CD4-positive, alpha-beta T cell (primary cell): ENCODE results near the gene FBXO24. TPM values are rescaled to one million over a fixed set of nuclear protein-coding genes. Genes with fewer than 3 reads are reported as not detected.

ENCODE experiments used
- ATAC-seq: fragments of 200-7000 bp; cut with Tn5 transposase; one replicate; pipeline ENCODE4 v1.10.0; 2022; ENCODE audit warnings: mild to moderate bottlenecking; ENCODE audit not compliant: poor library complexity
- CTCF ChIA-PET: fragments of 350-600 bp; sonication (Branson Sonifier 250); formaldehyde crosslinking; loops from one replicate; lab custom pipeline; 2021; ENCODE audit warnings: antibody characterized with exemption, inconsistent platforms; lab: Charles Lee
- POLR2A ChIA-PET: fragments of 350-600 bp; sonication (Branson Sonifier 250); formaldehyde crosslinking; loops from one replicate; lab custom pipeline; 2021; ENCODE audit warnings: antibody characterized with exemption, inconsistent platforms; lab: Charles Lee
- DNase-seq, 14 experiments: peaks; one replicate each; pipeline ENCODE4 v3.0.0-alpha.2; 2013 to 2020; ENCODE audit warnings: mixed read lengths in 2 of 14
- H3K27ac ChIP-seq, 2 donors: one replicate each; pipeline versions ENCODE4 v1.5.1 to v1.7.0; 2013; ENCODE audit warnings: low read length in 2 of 2, low read depth in 1 of 2, mild to moderate bottlenecking in 1 of 2
- H3K27me3 ChIP-seq, 2 experiments: 1 replicate in 1 of 2; 2 replicates in 1 of 2; pipeline versions ENCODE4 v1.6.1 to v1.7.0; 2013; ENCODE audit warnings: low read length in 2 of 2, control low read depth in 1 of 2, mild to moderate bottlenecking in 1 of 2, moderate library complexity in 1 of 2; ENCODE audit not compliant: insufficient read depth in 2 of 2, control insufficient read depth in 1 of 2
- H3K36me3 ChIP-seq: one replicate; pipeline ENCODE4 v1.6.1; 2013; ENCODE audit warnings: low read length, control low read depth; ENCODE audit not compliant: insufficient read depth
- H3K4me1 ChIP-seq: one replicate; pipeline ENCODE4 v1.6.1; 2013; ENCODE audit warnings: low read length, control low read depth; ENCODE audit not compliant: insufficient read depth
- H3K4me3 ChIP-seq: one replicate; pipeline ENCODE4 v1.5.1; 2013; ENCODE audit warnings: mild to moderate bottlenecking, low read length, moderate library complexity
- H3K9me3 ChIP-seq, 2 experiments: 1 replicate in 1 of 2; 2 replicates in 1 of 2; pipeline versions ENCODE4 v1.6.1 to v1.7.0; 2013; ENCODE audit warnings: low read length in 2 of 2, mild to moderate bottlenecking in 2 of 2, control low read depth in 1 of 2, moderate library complexity in 1 of 2; ENCODE audit not compliant: control insufficient read depth in 1 of 2, insufficient read depth in 1 of 2
- H3K27ac Mint-ChIP-seq: one replicate; pipeline ENCODE4 v1.8.0; 2020; ENCODE audit warnings: mixed read lengths
- H3K27me3 Mint-ChIP-seq: one replicate; pipeline ENCODE4 v1.8.0; 2021; ENCODE audit warnings: mixed read lengths
- H3K36me3 Mint-ChIP-seq: one replicate; pipeline ENCODE4 v1.8.0; 2021; ENCODE audit warnings: low read depth, mixed read lengths
- H3K4me1 Mint-ChIP-seq: one replicate; pipeline ENCODE4 v1.8.0; 2021; ENCODE audit warnings: low read depth, mixed read lengths
- H3K4me3 Mint-ChIP-seq: one replicate; pipeline ENCODE4 v1.8.0; 2020; ENCODE audit warnings: mild to moderate bottlenecking, mixed read lengths
- H3K9me3 Mint-ChIP-seq: one replicate; pipeline ENCODE4 v1.8.0; 2020; ENCODE audit warnings: mixed read lengths
- intact Hi-C, 2 experiments: fragments of 100-400 bp; cut with DNase I in 1 of 2; cut with micrococcal nuclease in 1 of 2; formaldehyde crosslinking; loops; one replicate each; pipeline versions ENCODE4 v1.15.1 to v1.9.0; 2023 to 2025; cut with DNase I, micrococcal nuclease
- total RNA-seq, 174 experiments: library from RNA in 2 of 174; stranded (reverse) in 2 of 174; gene quantifications; one replicate each; pipeline ENCODE4 v1.2.3 and lab custom pipeline; 2021 to 2026
- TF ChIP-seq, protein P1 (sequence below): fragments of 200-600 bp; IDR thresholded peaks from one replicate; pipeline ENCODE4 v1.8.0; 2022; ENCODE audit warnings: antibody characterized with exemption, mild to moderate bottlenecking

The FBXO24 gene
- total RNA-seq, 2 experiments from 2014 or later, result 0.66 to 0.78 TPM

GRCh38 chr7:100639995-100640516 is 53.9 kb downstream of the FBXO24 start:
- Histone ChIP-seq H3K27ac (no peak overlapping the region), H3K4me1 (peaks cover 3% of the 10 kb centered on the region), H3K9me3 (no peaks in the 10 kb centered on the region), H3K4me3 (no peak overlapping the region), H3K36me3 (no peaks in the 10 kb centered on the region), H3K27me3 (no peaks in the 10 kb centered on the region)
- POLR2A ChIA-PET, result no interaction called here
- Mint-ChIP-seq H3K27ac (no peak overlapping the region), H3K36me3 (no peaks in the 10 kb centered on the region), H3K4me3 (no peak overlapping the region), H3K4me1 (no peaks in the 10 kb centered on the region), H3K27me3 (peaks cover 1% of the 10 kb centered on the region), H3K9me3 (no peaks in the 10 kb centered on the region)
- CTCF ChIA-PET, result interaction anchor here (0.7 kb wide), 2 partner anchors 101 to 191 kb away, joined by 3 to 4 read pairs; partner anchors contain the start of gene AGFG2
- DNase-seq (no peak), ATAC-seq (no peak)
- intact Hi-C loops, result no loop called here
- TF ChIP-seq, protein P1, sequence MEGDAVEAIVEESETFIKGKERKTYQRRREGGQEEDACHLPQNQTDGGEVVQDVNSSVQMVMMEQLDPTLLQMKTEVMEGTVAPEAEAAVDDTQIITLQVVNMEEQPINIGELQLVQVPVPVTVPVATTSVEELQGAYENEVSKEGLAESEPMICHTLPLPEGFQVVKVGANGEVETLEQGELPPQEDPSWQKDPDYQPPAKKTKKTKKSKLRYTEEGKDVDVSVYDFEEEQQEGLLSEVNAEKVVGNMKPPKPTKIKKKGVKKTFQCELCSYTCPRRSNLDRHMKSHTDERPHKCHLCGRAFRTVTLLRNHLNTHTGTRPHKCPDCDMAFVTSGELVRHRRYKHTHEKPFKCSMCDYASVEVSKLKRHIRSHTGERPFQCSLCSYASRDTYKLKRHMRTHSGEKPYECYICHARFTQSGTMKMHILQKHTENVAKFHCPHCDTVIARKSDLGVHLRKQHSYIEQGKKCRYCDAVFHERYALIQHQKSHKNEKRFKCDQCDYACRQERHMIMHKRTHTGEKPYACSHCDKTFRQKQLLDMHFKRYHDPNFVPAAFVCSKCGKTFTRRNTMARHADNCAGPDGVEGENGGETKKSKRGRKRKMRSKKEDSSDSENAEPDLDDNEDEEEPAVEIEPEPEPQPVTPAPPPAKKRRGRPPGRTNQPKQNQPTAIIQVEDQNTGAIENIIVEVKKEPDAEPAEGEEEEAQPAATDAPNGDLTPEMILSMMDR, result no peak

GRCh38 chr7:100640517-100641440 is 54.7 kb downstream of the FBXO24 start:
- H3K36me3 ChIP-seq, result no peaks in the 10 kb centered on the region
- no peaks in the 10 kb centered on the region for H3K36me3 Mint-ChIP-seq
- DNase-seq, result no peak
- peaks cover 3% of the 10 kb centered on the region for H3K4me1 ChIP-seq
- no peaks in the 10 kb centered on the region for H3K27me3 ChIP-seq
- ChIA-PET CTCF (no interaction called here), POLR2A (no interaction called here)
- H3K4me3 Mint-ChIP-seq, result no peak overlapping the region
- no peak for ATAC-seq
- no peaks in the 10 kb centered on the region for H3K9me3 Mint-ChIP-seq
- intact Hi-C loops, result no loop called here
- H3K9me3 ChIP-seq, result no peaks in the 10 kb centered on the region
- TF ChIP-seq, protein P1, result no peak
- no peak overlapping the region for H3K4me3 ChIP-seq
- no peak overlapping the region for H3K27ac Mint-ChIP-seq
- peaks cover 4% of the 10 kb centered on the region for H3K27me3 Mint-ChIP-seq
- H3K27ac ChIP-seq, result no peak overlapping the region
- H3K4me1 Mint-ChIP-seq, result no peaks in the 10 kb centered on the region

- Histone ChIP-seq H3K36me3 (no peaks in the 10 kb centered on the region), H3K4me1 (peaks cover 3% of the 10 kb centered on the region), H3K9me3 (no peaks in the 10 kb centered on the region), H3K4me3 (no peak within 1 kb of the TSS), H3K27ac (no peak within 1 kb of the TSS), H3K27me3 (no peaks in the 10 kb centered on the region)
- ChIA-PET CTCF (interaction anchor here (1.3 kb wide), 1 partner anchor 9 kb away, joined by 5 read pairs; no protein-coding TSS in a partner anchor), POLR2A (no interaction called here)
- Mint-ChIP-seq H3K9me3 (no peaks in the 10 kb centered on the region), H3K27me3 (peaks cover 4% of the 10 kb centered on the region), H3K36me3 (no peaks in the 10 kb centered on the region), H3K4me3 (no peak within 1 kb of the TSS), H3K4me1 (no peaks in the 10 kb centered on the region), H3K27ac (no peak within 1 kb of the TSS)
- ATAC-seq (no peak), DNase-seq (no peak)
- TF ChIP-seq, protein P1, result no peak
- intact Hi-C loops, result no loop called here
Measured at GRCh38 chr7:100641463-100641859, 55.3 kb downstream of the FBXO24 start, which contains the start of gene TFR2. Gene TFR2, minus strand, starts transcription at chr7:100641552. Its CDS starts 43 bp downstream, at chr7:100641509.
